Activated CD4-positive, alpha-beta memory T cell treated with anti-CD3 and anti-CD28 coated beads for 36 hours (primary cell): ENCODE results near the gene EGR4. TPM values are rescaled to one million over a fixed set of nuclear protein-coding genes. Genes with fewer than 3 reads are reported as not detected.

Source experiments
- CTCF ChIA-PET: fragments of 350-600 bp; sonication (Branson Sonifier 250); formaldehyde crosslinking; loops from one replicate; lab custom pipeline; 2021; ENCODE audit warnings: antibody characterized with exemption, inconsistent platforms; lab: Charles Lee
- POLR2A ChIA-PET: fragments of 350-600 bp; sonication (Branson Sonifier 250); formaldehyde crosslinking; loops from one replicate; lab custom pipeline; 2021; ENCODE audit warnings: antibody characterized with exemption; lab: Charles Lee
- DNase-seq: peaks from one replicate; pipeline ENCODE4 v3.0.0-alpha.2; 2020
- H3K27ac Mint-ChIP-seq: one replicate; pipeline ENCODE4 v1.8.0; 2021; ENCODE audit warnings: mixed read lengths
- H3K27me3 Mint-ChIP-seq: one replicate; pipeline ENCODE4 v1.8.0; 2021; ENCODE audit warnings: mixed read lengths
- H3K36me3 Mint-ChIP-seq: one replicate; pipeline ENCODE4 v1.8.0; 2021; ENCODE audit warnings: mixed read lengths
- H3K4me1 Mint-ChIP-seq: one replicate; pipeline ENCODE4 v1.8.0; 2021; ENCODE audit warnings: low read depth, mixed read lengths
- H3K4me3 Mint-ChIP-seq: one replicate; pipeline ENCODE4 v1.8.0; 2021; ENCODE audit warnings: mild to moderate bottlenecking, mixed read lengths
- H3K9me3 Mint-ChIP-seq: one replicate; pipeline ENCODE4 v1.8.0; 2021; ENCODE audit warnings: mixed read lengths
- intact Hi-C: fragments of 100-400 bp; cut with micrococcal nuclease; formaldehyde crosslinking; loops from one replicate; pipeline ENCODE4 v1.15.1; 2023
- total RNA-seq, 2 experiments: library from RNA; stranded (reverse); gene quantifications; one replicate each; pipeline ENCODE4 v1.2.3, GENCODE V29; 2021

The EGR4 gene
- total RNA-seq = under 1 TPM; 0.24 to 0.34 TPM

GRCh38 chr2:73293534-73294171, at the start of gene EGR4:
TSS of gene EGR4 (minus strand) at chr2:73293548. CDS start at chr2:73293317, 231 bp downstream.
- DNase-seq = peak; percentile 93
- intact Hi-C loops = loop anchor here (1.0 to 5.0 kb wide), 6 partner anchors 9 to 116 kb away; partner anchors contain the start of genes ALMS1, CCT7, FBXO41 and SMYD5
- Mint-ChIP-seq H3K9me3 (no peaks in the 10 kb centered on the region), H3K4me3 (peak within 1 kb of the TSS; percentile 68), H3K27me3 (peaks cover 64% of the 10 kb centered on the region), H3K4me1 (peaks cover 7% of the 10 kb centered on the region), H3K27ac (no peak within 1 kb of the TSS), H3K36me3 (no peaks in the 10 kb centered on the region)
- POLR2A ChIA-PET = interaction anchor here (1.2 to 2.0 kb wide), 2 partner anchors 60 to 93 kb away, joined by 4 to 6 read pairs; partner anchors contain the start of genes ALMS1, CCT7 and PRADC1
- CTCF ChIA-PET = interaction anchor here (0.8 to 6.5 kb wide), 4 partner anchors 9 to 92 kb away, joined by 3 to 70 read pairs (median 6); partner anchors contain the start of genes ALMS1, CCT7, FBXO41 and PRADC1

- Mint-ChIP-seq H3K27ac (no peak overlapping the region), H3K27me3 (no peaks in the 10 kb centered on the region), H3K4me3 (no peak overlapping the region), H3K36me3 (no peaks in the 10 kb centered on the region), H3K9me3 (no peaks in the 10 kb centered on the region), H3K4me1 (no peaks in the 10 kb centered on the region)
- POLR2A ChIA-PET = no interaction called here
- no peak for DNase-seq
- CTCF ChIA-PET = no interaction called here
- intact Hi-C loops = no loop called here
Observed at GRCh38 chr2:73341039-73341438, 47.7 kb upstream of the EGR4 start.

- CTCF ChIA-PET = no interaction called here
- Mint-ChIP-seq H3K27me3 (no peaks in the 10 kb centered on the region), H3K27ac (no peak overlapping the region), H3K4me3 (no peak overlapping the region), H3K9me3 (peaks cover 11% of the 10 kb centered on the region), H3K36me3 (peaks cover 4% of the 10 kb centered on the region), H3K4me1 (no peaks in the 10 kb centered on the region)
- no peak for DNase-seq
- POLR2A ChIA-PET = no interaction called here
- intact Hi-C loops = no loop called here
Observed at GRCh38 chr2:73339201-73339600, 45.9 kb upstream of the EGR4 start.

- intact Hi-C loops = no loop called here
- ChIA-PET POLR2A (no interaction called here), CTCF (no interaction called here)
- no peak for DNase-seq
- Mint-ChIP-seq H3K9me3 (peaks cover 18% of the 10 kb centered on the region), H3K36me3 (peaks cover 4% of the 10 kb centered on the region), H3K4me1 (no peaks in the 10 kb centered on the region), H3K27ac (no peak overlapping the region), H3K27me3 (no peaks in the 10 kb centered on the region), H3K4me3 (no peak overlapping the region)
Observed at GRCh38 chr2:73337828-73338227, 44.5 kb upstream of the EGR4 start.

- CTCF ChIA-PET = no interaction called here
- Mint-ChIP-seq H3K36me3 (peaks cover 4% of the 10 kb centered on the region), H3K4me3 (no peak overlapping the region), H3K9me3 (peaks cover 18% of the 10 kb centered on the region), H3K4me1 (no peaks in the 10 kb centered on the region), H3K27me3 (peaks cover 4% of the 10 kb centered on the region), H3K27ac (no peak overlapping the region)
- intact Hi-C loops = no loop called here
- POLR2A ChIA-PET = no interaction called here
- no peak for DNase-seq
Observed at GRCh38 chr2:73334620-73335019, 41.3 kb upstream of the EGR4 start.

- Mint-ChIP-seq H3K36me3 (peaks cover 4% of the 10 kb centered on the region), H3K4me1 (no peaks in the 10 kb centered on the region), H3K27me3 (peaks cover 10% of the 10 kb centered on the region), H3K4me3 (no peak overlapping the region), H3K27ac (no peak overlapping the region), H3K9me3 (peaks cover 18% of the 10 kb centered on the region)
- intact Hi-C loops = no loop called here
- no peak for DNase-seq
- ChIA-PET CTCF (no interaction called here), POLR2A (no interaction called here)
Observed at GRCh38 chr2:73334045-73334444, 40.7 kb upstream of the EGR4 start.

GRCh38 chr2:73333564-73333963, 40.2 kb upstream of the EGR4 start:
- peaks cover 14% of the 10 kb centered on the region for H3K27me3 Mint-ChIP-seq
- H3K9me3 Mint-ChIP-seq = peaks cover 18% of the 10 kb centered on the region
- H3K4me3 Mint-ChIP-seq = no peak overlapping the region
- H3K36me3 Mint-ChIP-seq = peaks cover 4% of the 10 kb centered on the region
- intact Hi-C loops = no loop called here
- no peak for DNase-seq
- POLR2A ChIA-PET = interaction anchor here (0.7 kb wide), 1 partner anchor 260 kb away, joined by 3 read pairs; no protein-coding TSS in a partner anchor
- CTCF ChIA-PET = no interaction called here
- no peak overlapping the region for H3K27ac Mint-ChIP-seq
- no peaks in the 10 kb centered on the region for H3K4me1 Mint-ChIP-seq

- Mint-ChIP-seq H3K27ac (no peak overlapping the region), H3K27me3 (peaks cover 28% of the 10 kb centered on the region), H3K36me3 (no peaks in the 10 kb centered on the region), H3K9me3 (no peaks in the 10 kb centered on the region), H3K4me3 (no peak overlapping the region), H3K4me1 (no peaks in the 10 kb centered on the region)
- intact Hi-C loops = no loop called here
- POLR2A ChIA-PET = no interaction called here
- CTCF ChIA-PET = no interaction called here
- DNase-seq = no peak
Observed at GRCh38 chr2:73324126-73324725, 30.9 kb upstream of the EGR4 start.

GRCh38 chr2:73323551-73323950, 30.2 kb upstream of the EGR4 start:
- ChIA-PET POLR2A (no interaction called here), CTCF (no interaction called here)
- Mint-ChIP-seq H3K4me1 (no peaks in the 10 kb centered on the region), H3K27me3 (peaks cover 22% of the 10 kb centered on the region), H3K36me3 (no peaks in the 10 kb centered on the region), H3K4me3 (no peak overlapping the region), H3K9me3 (no peaks in the 10 kb centered on the region), H3K27ac (no peak overlapping the region)
- intact Hi-C loops = no loop called here
- no peak for DNase-seq

- Mint-ChIP-seq H3K4me3 (no peak overlapping the region), H3K27me3 (peaks cover 14% of the 10 kb centered on the region), H3K27ac (no peak overlapping the region), H3K4me1 (no peaks in the 10 kb centered on the region), H3K36me3 (no peaks in the 10 kb centered on the region), H3K9me3 (no peaks in the 10 kb centered on the region)
- POLR2A ChIA-PET = no interaction called here
- CTCF ChIA-PET = no interaction called here
- intact Hi-C loops = no loop called here
- no peak for DNase-seq
Observed at GRCh38 chr2:73314441-73314840, 21.1 kb upstream of the EGR4 start.

- H3K27me3 Mint-ChIP-seq = peaks cover 17% of the 10 kb centered on the region
- intact Hi-C loops = no loop called here
- CTCF ChIA-PET = interaction anchor here (2.5 kb wide), 1 partner anchor 17 kb away, joined by 8 read pairs; no protein-coding TSS in a partner anchor
- H3K36me3 Mint-ChIP-seq = no peaks in the 10 kb centered on the region
- no peaks in the 10 kb centered on the region for H3K9me3 Mint-ChIP-seq
- H3K4me3 Mint-ChIP-seq = no peak overlapping the region
- no peak for DNase-seq
- no peaks in the 10 kb centered on the region for H3K4me1 Mint-ChIP-seq
- POLR2A ChIA-PET = no interaction called here
- no peak overlapping the region for H3K27ac Mint-ChIP-seq
Observed at GRCh38 chr2:73307720-73308119, 14.4 kb upstream of the EGR4 start.

- Mint-ChIP-seq H3K27ac (no peak overlapping the region), H3K36me3 (no peaks in the 10 kb centered on the region), H3K4me1 (no peaks in the 10 kb centered on the region), H3K4me3 (no peak overlapping the region), H3K9me3 (no peaks in the 10 kb centered on the region), H3K27me3 (peaks cover 34% of the 10 kb centered on the region)
- DNase-seq = no peak
- CTCF ChIA-PET = interaction anchor here (1.7 kb wide), 1 partner anchor 11 kb away, joined by 4 read pairs; no protein-coding TSS in a partner anchor
- POLR2A ChIA-PET = no interaction called here
- intact Hi-C loops = no loop called here
Observed at GRCh38 chr2:73301636-73302035, 8.3 kb upstream of the EGR4 start.
